Subcutaneous abdominal adipose tissue (tissue), 5 donors: ENCODE data around the gene CDC14A.
"Not testable (repeated sequence)": the region's sequence is repeated elsewhere in the genome, so short reads cannot be mapped to it uniquely, and the experiment has no call there.

Experiments used
- H3K27ac ChIP-seq: one replicate; pipeline ENCODE4 v1.7.0; 2013; ENCODE audit warnings: low read depth, mild to moderate bottlenecking, inconsistent platforms, low read length, moderate library complexity
- H3K27me3 ChIP-seq, 5 donors: one replicate each; pipeline ENCODE4 v1.7.0; 2013; ENCODE audit warnings: low read length in 5 of 5, inconsistent platforms in 1 of 5; ENCODE audit not compliant: control insufficient read depth in 5 of 5, insufficient read depth in 4 of 5
- H3K36me3 ChIP-seq, 5 donors: one replicate each; pipeline ENCODE4 v1.7.0; 2013; ENCODE audit warnings: low read length in 5 of 5; ENCODE audit not compliant: control insufficient read depth in 5 of 5, insufficient read depth in 5 of 5
- H3K4me1 ChIP-seq, 5 donors: one replicate each; pipeline ENCODE4 v1.7.0; 2013; ENCODE audit warnings: low read length in 5 of 5, mild to moderate bottlenecking in 3 of 5, moderate library complexity in 1 of 5; ENCODE audit not compliant: control insufficient read depth in 5 of 5, insufficient read depth in 5 of 5
- H3K4me3 ChIP-seq, 5 donors: one replicate each; pipeline ENCODE4 v1.7.0; 2013; ENCODE audit warnings: low read length in 5 of 5, low read depth in 1 of 5
- H3K9ac ChIP-seq, 5 donors: one replicate each; pipeline ENCODE4 v1.7.0; 2013; ENCODE audit warnings: low read length in 5 of 5, mild to moderate bottlenecking in 4 of 5, moderate library complexity in 3 of 5
- H3K9me3 ChIP-seq, 5 donors: one replicate each; pipeline ENCODE4 v1.7.0; 2013; ENCODE audit warnings: low read length in 5 of 5; ENCODE audit not compliant: control insufficient read depth in 5 of 5
- donor health status: healthy.
- donor health status: healthy.
- donor health status: healthy.
- donor health status: healthy.
- donor health status: healthy.

Gene CDC14A

GRCh38 chr1:100394285-100394684 lies 42.0 kb downstream of the CDC14A start:
- Histone ChIP-seq H3K9me3 (no peaks in the 10 kb centered on the region), H3K27me3 (no peaks in the 10 kb centered on the region), H3K4me3 (no peak overlapping the region), H3K27ac (no peak overlapping the region), H3K36me3 (peaks cover 0 to 7% (median 6%) of the 10 kb centered on the region in 5 donors), H3K9ac (no peak overlapping the region), H3K4me1 (peaks cover 5 to 12% (median 8%) of the 10 kb centered on the region in 5 donors)

GRCh38 chr1:100395913-100396312 lies 43.6 kb downstream of the CDC14A start:
- Histone ChIP-seq H3K4me3 (no peak overlapping the region), H3K27ac (no peak overlapping the region), H3K27me3 (no peaks in the 10 kb centered on the region), H3K36me3 (peaks cover 0 to 7% (median 3%) of the 10 kb centered on the region in 5 donors), H3K4me1 (peaks cover 5 to 23% (median 9%) of the 10 kb centered on the region in 5 donors), H3K9me3 (no peaks in the 10 kb centered on the region), H3K9ac (no peak overlapping the region)

GRCh38 chr1:100396651-100397050 lies 44.3 kb downstream of the CDC14A start:
- Histone ChIP-seq H3K27ac (no peak overlapping the region), H3K4me3 (no peak overlapping the region), H3K4me1 (peaks cover 5 to 24% (median 11%) of the 10 kb centered on the region in 5 donors), H3K27me3 (no peaks in the 10 kb centered on the region), H3K9ac (no peak overlapping the region), H3K36me3 (peaks cover 0 to 6% (median 3%) of the 10 kb centered on the region in 5 donors), H3K9me3 (no peaks in the 10 kb centered on the region)

GRCh38 chr1:100397681-100398080 lies 45.4 kb downstream of the CDC14A start:
- no peaks in the 10 kb centered on the region for H3K9me3 ChIP-seq
- no peak overlapping the region for H3K27ac ChIP-seq
- no peak overlapping the region for H3K4me3 ChIP-seq
- peaks cover 5 to 24% (median 11%) of the 10 kb centered on the region in 5 donors for H3K4me1 ChIP-seq
- H3K36me3 ChIP-seq, result peaks cover 0 to 2% (median 0%) of the 10 kb centered on the region in 5 donors
- H3K9ac ChIP-seq, result no peak overlapping the region
- no peaks in the 10 kb centered on the region for H3K27me3 ChIP-seq

GRCh38 chr1:100398648-100399047 lies 46.3 kb downstream of the CDC14A start:
- H3K4me1 ChIP-seq, result peaks cover 5 to 24% (median 11%) of the 10 kb centered on the region in 5 donors
- no peak overlapping the region for H3K27ac ChIP-seq

GRCh38 chr1:100400404-100400803 lies 48.1 kb downstream of the CDC14A start:
- H3K27ac ChIP-seq, result no peak overlapping the region
- H3K4me1 ChIP-seq, result peaks cover 0 to 13% (median 5%) of the 10 kb centered on the region in 5 donors
- no peak overlapping the region for H3K4me3 ChIP-seq
- no peaks in the 10 kb centered on the region for H3K36me3 ChIP-seq
- no peak overlapping the region for H3K9ac ChIP-seq
- no peaks in the 10 kb centered on the region for H3K27me3 ChIP-seq
- H3K9me3 ChIP-seq, result no peaks in the 10 kb centered on the region

More at GRCh38 chr1:100398648-100399047, 46.3 kb downstream of the CDC14A start:
- H3K36me3 ChIP-seq, result peaks cover 0 to 2% (median 0%) of the 10 kb centered on the region in 5 donors
- no peaks in the 10 kb centered on the region for H3K27me3 ChIP-seq
- no peak overlapping the region for H3K9ac ChIP-seq
- H3K9me3 ChIP-seq, result no peaks in the 10 kb centered on the region
- H3K4me3 ChIP-seq, result no peak overlapping the region

GRCh38 chr1:100404821-100405220 lies 52.5 kb downstream of the CDC14A start:
- Histone ChIP-seq H3K4me1 (peaks cover 0 to 13% (median 5%) of the 10 kb centered on the region in 5 donors), H3K36me3 (no peaks in the 10 kb centered on the region), H3K4me3 (no peak overlapping the region), H3K9ac (no peak overlapping the region), H3K9me3 (no peaks in the 10 kb centered on the region), H3K27ac (no peak overlapping the region), H3K27me3 (no peaks in the 10 kb centered on the region)

GRCh38 chr1:100405902-100406301 lies 53.6 kb downstream of the CDC14A start:
- not testable (repeated sequence) for H3K4me3 ChIP-seq, H3K27me3 ChIP-seq, H3K9me3 ChIP-seq, H3K36me3 ChIP-seq, H3K4me1 ChIP-seq, H3K9ac ChIP-seq, H3K27ac ChIP-seq

- H3K36me3 ChIP-seq, H3K27ac ChIP-seq, H3K4me3 ChIP-seq, H3K9ac ChIP-seq, H3K9me3 ChIP-seq, H3K27me3 ChIP-seq, H3K4me1 ChIP-seq: not testable (repeated sequence)
These were observed 55.1 kb downstream of the CDC14A start for GRCh38 chr1:100407390-100407789.

GRCh38 chr1:100411019-100411418 lies 58.7 kb downstream of the CDC14A start:
- no peak overlapping the region for H3K4me3 ChIP-seq
- no peaks in the 10 kb centered on the region for H3K36me3 ChIP-seq
- H3K27me3 ChIP-seq, result no peaks in the 10 kb centered on the region
- H3K4me1 ChIP-seq, result peaks cover 0 to 15% (median 6%) of the 10 kb centered on the region in 5 donors
- no peak overlapping the region for H3K27ac ChIP-seq
- H3K9ac ChIP-seq, result no peak overlapping the region
- H3K9me3 ChIP-seq, result no peaks in the 10 kb centered on the region

GRCh38 chr1:100411574-100411973 lies 59.3 kb downstream of the CDC14A start:
- Histone ChIP-seq H3K27ac (no peak overlapping the region), H3K9ac (no peak overlapping the region), H3K4me3 (no peak overlapping the region), H3K9me3 (no peaks in the 10 kb centered on the region), H3K36me3 (no peaks in the 10 kb centered on the region), H3K4me1 (peaks cover 0 to 15% (median 6%) of the 10 kb centered on the region in 5 donors), H3K27me3 (no peaks in the 10 kb centered on the region)
